Measurements from ENCODE around the gene ITPA. TPM values are rescaled to one million over a fixed set of nuclear protein-coding genes. Genes with fewer than 3 reads are reported as not detected.

Gene ITPA
- total and polyA plus RNA-seq, 2 of the 13 experiments (the other 11 are each of a cell fraction or from before 2014, with no cell fraction given): 60.1 to 103 TPM

GRCh38 chr20:3258429-3258828 is 49.1 kb downstream of the ITPA start:
- ChIA-PET CTCF (ENCODE audit: low intra/inter-chr PET ratio, low total read pairs) (no interaction called here), POLR2A (no interaction called here)
- peak; percentile 31; the same call in 2 of the 3 replicates for ATAC-seq
- H3K4me3 ChIP-seq (replicated peaks in 1 of 3; ENCODE audit: insufficient read depth in 1 of 3, low read depth in 2 of 3, low read length in 3 of 3): no peak overlapping the region
- H3K4me2 ChIP-seq (ENCODE audit: low read depth, low read length): no peak overlapping the region
- H3K4me1 ChIP-seq (ENCODE audit: insufficient read depth, low read length): no peaks in the 10 kb centered on the region
- no peak overlapping the region for H2AFZ ChIP-seq (ENCODE audit: low read length)
- no peak for FAIRE-seq
- H3K9me3 ChIP-seq (ENCODE audit: low read length): no peaks in the 10 kb centered on the region
- no peak overlapping the region for H3K27ac ChIP-seq (ENCODE audit: extremely low read length, insufficient read depth, low read length)
- no peak for DNase-seq (ENCODE audit: low spot score)
- H3K36me3 ChIP-seq (replicated peaks in 1 of 2; ENCODE audit: control insufficient read depth in 1 of 2, insufficient read depth in 2 of 2, low read length in 2 of 2): peaks cover 13 to 42% of the 10 kb centered on the region in 2 experiments
- TF ChIP-seq ZNF17 (CRISPR knock-in tag; IDR thresholded peaks at IDR 0.05) (0 out of 2 replicates have a peak, but pooled peaks have one; percentile 16), MEIS2 (CRISPR knock-in tag; IDR thresholded peaks at IDR 0.05) (no peak), ZBTB20 (CRISPR knock-in tag; IDR thresholded peaks at IDR 0.05; ENCODE audit: borderline replicate concordance, low read depth) (no peak)
- H3K9ac ChIP-seq (ENCODE audit: insufficient read depth, low read depth, low read length): no peak overlapping the region
- H4K20me1 ChIP-seq (ENCODE audit: insufficient read depth, low read length): no peaks in the 10 kb centered on the region
- H3K79me2 ChIP-seq (ENCODE audit: insufficient read depth, low read length): no peaks in the 10 kb centered on the region
- WGBS (ENCODE audit: low lambda C conversion rate): 83% methylated on average over 5 of the region's 5 CpGs
- in situ Hi-C loops (cut with HindIII; ENCODE audit: extremely low pct_ligation_motif_present, low pct_unique_long_range_greater_than_20kb) (no loop called here), intact Hi-C loops (cut with micrococcal nuclease; ENCODE audit: unreplicated experiment) (no loop called here)
- H3K27me3 ChIP-seq (ENCODE audit: control insufficient read depth in 1 of 2, insufficient read depth in 2 of 2, low read length in 2 of 2): no peaks in the 10 kb centered on the region
- BruUV-seq (replicated peaks): no TSS peak

GRCh38 chr20:3262566-3262965 is 53.3 kb downstream of the ITPA start:
- Histone ChIP-seq H2AFZ (ENCODE audit: low read length) (no peak overlapping the region), H3K79me2 (ENCODE audit: insufficient read depth, low read length) (no peaks in the 10 kb centered on the region), H3K4me1 (ENCODE audit: insufficient read depth, low read length) (no peaks in the 10 kb centered on the region), H3K27me3 (ENCODE audit: control insufficient read depth in 1 of 2, insufficient read depth in 2 of 2, low read length in 2 of 2) (no peaks in the 10 kb centered on the region), H3K4me3 (replicated peaks in 1 of 3; ENCODE audit: insufficient read depth in 1 of 3, low read depth in 2 of 3, low read length in 3 of 3) (no peak overlapping the region), H4K20me1 (ENCODE audit: insufficient read depth, low read length) (no peaks in the 10 kb centered on the region), H3K9ac (ENCODE audit: insufficient read depth, low read depth, low read length) (no peak overlapping the region), H3K4me2 (ENCODE audit: low read depth, low read length) (no peak overlapping the region), H3K27ac (ENCODE audit: extremely low read length, insufficient read depth, low read length) (no peak overlapping the region), H3K9me3 (ENCODE audit: low read length) (no peaks in the 10 kb centered on the region), H3K36me3 (replicated peaks in 1 of 2; ENCODE audit: control insufficient read depth in 1 of 2, insufficient read depth in 2 of 2, low read length in 2 of 2) (peaks cover 7 to 33% of the 10 kb centered on the region in 2 experiments; a peak in 4 of 5 replicates)
- ATAC-seq (no peak), DNase-seq (ENCODE audit: low spot score) (no peak), FAIRE-seq (no peak)
- TF ChIP-seq SP140L (CRISPR knock-in tag; IDR thresholded peaks at IDR 0.05; ENCODE audit: borderline replicate concordance) (no peak), ZNF841 (CRISPR knock-in tag; IDR thresholded peaks at IDR 0.05; ENCODE audit: borderline replicate concordance) (0 out of 2 replicates have a peak, but pooled peaks have one; percentile 6), ZNF224 (CRISPR knock-in tag; IDR thresholded peaks at IDR 0.05) (no peak), GLI4 (CRISPR knock-in tag; IDR thresholded peaks at IDR 0.05; ENCODE audit: borderline replicate concordance) (0 out of 2 replicates have a peak, but pooled peaks have one; percentile 2)
- in situ Hi-C loops (cut with HindIII; ENCODE audit: extremely low pct_ligation_motif_present, low pct_unique_long_range_greater_than_20kb) (no loop called here), intact Hi-C loops (cut with micrococcal nuclease; ENCODE audit: unreplicated experiment) (no loop called here)
- BruUV-seq (replicated peaks): no TSS peak
- CTCF ChIA-PET (ENCODE audit: low intra/inter-chr PET ratio, low total read pairs): no interaction called here
- POLR2A ChIA-PET: no interaction called here

Data from HepG2 (cell line).